Neuronal stem cell (in vitro differentiated cells): ENCODE results near the gene ATP8A1.

ENCODE experiments used
- DNase-seq: peaks from one replicate; pipeline ENCODE4 v3.0.0-alpha.2; 2013; ENCODE audit warnings: low spot score
- H2AFZ ChIP-seq: one replicate; pipeline ENCODE4 v1.6.1; 2013; ENCODE audit warnings: mild to moderate bottlenecking, low read length, inconsistent platforms
- H2AK5ac ChIP-seq: 2 replicates; pipeline ENCODE4 v1.6.1; 2013; ENCODE audit warnings: low read depth, mild to moderate bottlenecking, inconsistent platforms, low read length, moderate library complexity, mixed read lengths
- H2BK120ac ChIP-seq: 2 replicates; pipeline ENCODE4 v1.6.1; 2013; ENCODE audit warnings: low read depth, mild to moderate bottlenecking, inconsistent platforms, low read length, moderate library complexity, mixed read lengths
- H2BK12ac ChIP-seq: one replicate; pipeline ENCODE4 v1.6.1; 2013; ENCODE audit warnings: low read length, inconsistent platforms
- H2BK15ac ChIP-seq: 2 replicates; pipeline ENCODE4 v1.6.1; 2013; ENCODE audit warnings: mild to moderate bottlenecking, low read length, inconsistent platforms, mixed read lengths
- H2BK5ac ChIP-seq: one replicate; pipeline ENCODE4 v1.6.1; 2013; ENCODE audit warnings: inconsistent platforms, mild to moderate bottlenecking, low read length, moderate library complexity
- H3K14ac ChIP-seq: one replicate; pipeline ENCODE4 v1.6.1; 2013; ENCODE audit warnings: low read length, inconsistent platforms
- H3K18ac ChIP-seq: 2 replicates; pipeline ENCODE4 v1.6.1; 2013; ENCODE audit warnings: low read length, inconsistent platforms
- H3K23ac ChIP-seq: 2 replicates; pipeline ENCODE4 v1.6.1; 2013; ENCODE audit warnings: low read depth, mild to moderate bottlenecking, mixed read lengths, low read length, inconsistent platforms; ENCODE audit not compliant: poor library complexity
- H3K27ac ChIP-seq: replicated peaks from 3 replicates; pipeline ENCODE4 v1.5.1; 2013; ENCODE audit warnings: low read length, inconsistent platforms
- H3K27me3 ChIP-seq, 3 experiments: 2 replicates each; pipeline ENCODE4 v1.6.1; 2013; ENCODE audit warnings: low read length in 3 of 3, mild to moderate bottlenecking in 2 of 3, inconsistent platforms in 1 of 3, low read depth in 1 of 3, mixed read lengths in 1 of 3, moderate library complexity in 1 of 3; ENCODE audit not compliant: control insufficient read depth in 3 of 3, insufficient read depth in 3 of 3
- H3K36me3 ChIP-seq, 2 donors: replicated peaks in 1 of 2; 2 replicates each; pipeline ENCODE4 v1.6.1; 2013; ENCODE audit warnings: low read length in 2 of 2; ENCODE audit not compliant: control insufficient read depth in 2 of 2, insufficient read depth in 2 of 2
- H3K4ac ChIP-seq: 2 replicates; pipeline ENCODE4 v1.6.1; 2013; ENCODE audit warnings: inconsistent platforms, mild to moderate bottlenecking, low read length, moderate library complexity
- H3K4me1 ChIP-seq, 2 donors: 1 replicate in 1 of 2; 2 replicates in 1 of 2; pipeline ENCODE4 v1.6.1; 2013; ENCODE audit warnings: low read length in 2 of 2, low read depth in 1 of 2; ENCODE audit not compliant: control insufficient read depth in 2 of 2, insufficient read depth in 1 of 2
- H3K4me2 ChIP-seq: one replicate; pipeline ENCODE4 v1.6.1; 2013; ENCODE audit warnings: mild to moderate bottlenecking, low read length, inconsistent platforms; ENCODE audit not compliant: insufficient read depth, poor library complexity, severe bottlenecking
- H3K4me3 ChIP-seq, 2 donors: 2 replicates each; pipeline ENCODE4 v1.5.1; 2013; ENCODE audit warnings: low read length in 2 of 2, mild to moderate bottlenecking in 2 of 2, inconsistent platforms in 1 of 2, moderate library complexity in 1 of 2
- H3K79me1 ChIP-seq: one replicate; pipeline ENCODE4 v1.6.1; 2013; ENCODE audit warnings: low read depth, mild to moderate bottlenecking, inconsistent platforms, low read length, moderate library complexity
- H3K9ac ChIP-seq: one replicate; pipeline ENCODE4 v1.6.1; 2013; ENCODE audit warnings: mild to moderate bottlenecking, low read depth, low read length, inconsistent platforms; ENCODE audit not compliant: poor library complexity
- H3K9me3 ChIP-seq, 2 donors: replicated peaks in 1 of 2; 2 replicates each; pipeline versions ENCODE3 to v1.6.1; 2013; ENCODE audit warnings: low read length in 2 of 2, mild to moderate bottlenecking in 2 of 2, inconsistent platforms in 1 of 2, low read depth in 1 of 2, mixed read lengths in 1 of 2, moderate library complexity in 1 of 2; ENCODE audit not compliant: control insufficient read depth in 2 of 2, insufficient read depth in 1 of 2
- H4K8ac ChIP-seq: one replicate; pipeline ENCODE4 v1.6.1; 2013; ENCODE audit warnings: low read depth, mild to moderate bottlenecking, inconsistent platforms, low read length, moderate library complexity
- H4K91ac ChIP-seq: one replicate; pipeline ENCODE4 v1.6.1; 2013; ENCODE audit warnings: low read length, low read depth, mild to moderate bottlenecking, inconsistent platforms; ENCODE audit not compliant: poor library complexity
- WGBS, 2 donors: extraction: QIAGEN DNeasy Blood & Tissue Kit; methylation state at CpG; one replicate each; pipeline ENCODE4 v1.1.7; 2013; ENCODE audit warnings: missing lambda C conversion rate in 2 of 2, mixed read lengths in 1 of 2; ENCODE audit not compliant: insufficient read length in 2 of 2, insufficient replicate concordance in 1 of 2; ENCODE audit errors: extremely low coverage in 2 of 2; 5-methylcytosine and 5-hydroxymethylcytosine counted together

The ATP8A1 gene

DNA sequence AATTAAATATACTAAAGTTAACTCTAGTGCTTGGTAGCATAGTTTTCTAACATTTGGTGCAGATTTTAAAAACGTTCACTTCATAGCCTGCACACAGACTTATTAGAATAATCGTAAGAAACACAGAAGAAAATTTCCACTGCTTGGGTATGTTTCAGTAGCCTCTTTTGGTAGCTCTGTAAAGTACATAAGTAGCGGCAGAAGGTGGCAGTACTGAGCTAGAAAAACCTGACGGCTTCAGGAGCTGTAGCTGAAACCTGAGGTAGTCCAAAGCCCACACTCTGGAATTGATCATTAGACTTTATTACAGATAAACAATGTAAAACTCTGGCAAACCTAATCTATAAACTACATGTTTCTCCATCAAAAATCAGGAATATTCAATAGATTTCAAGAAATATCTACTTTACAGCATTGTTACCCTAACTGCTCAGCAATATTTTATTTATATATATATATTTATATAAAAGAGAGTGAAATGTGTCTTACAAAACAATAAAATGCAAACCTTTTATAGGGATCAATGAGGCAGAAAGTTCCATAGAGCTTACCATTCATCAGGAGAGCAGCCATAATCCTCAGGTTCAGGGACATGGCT is 88.2 kb downstream of the ATP8A1 start:
- Histone ChIP-seq H3K79me1 (no peaks in the 10 kb centered on the region), H2BK12ac (no peak overlapping the region), H2AFZ (no peak overlapping the region), H4K91ac (no peak overlapping the region), H3K27ac (no peak overlapping the region), H3K27me3 (no peaks in the 10 kb centered on the region), H3K18ac (no peak overlapping the region), H2AK5ac (no peak overlapping the region), H3K4ac (no peak overlapping the region), H2BK15ac (no peak overlapping the region), H3K4me2 (no peak overlapping the region), H3K9me3 (no peaks in the 10 kb centered on the region), H3K9ac (no peak overlapping the region), H3K4me1 (peaks cover 0 to 5% of the 10 kb centered on the region in 2 donors), H3K4me3 (no peak overlapping the region), H3K36me3 (no peaks in the 10 kb centered on the region), H3K14ac (no peak overlapping the region), H4K8ac (no peak overlapping the region), H3K23ac (no peak overlapping the region), H2BK5ac (no peak overlapping the region), H2BK120ac (no peak overlapping the region)
- WGBS, 2 donors: no CpG with 5 or more reads among the region's 4 CpGs
- peak; percentile 59 for DNase-seq

GRCh38 chr4:42566835-42567234 is 90.1 kb downstream of the ATP8A1 start:
- DNase-seq: no peak
- Histone ChIP-seq H3K36me3 (no peaks in the 10 kb centered on the region), H4K91ac (no peak overlapping the region), H2AK5ac (no peak overlapping the region), H2BK120ac (no peak overlapping the region), H3K79me1 (no peaks in the 10 kb centered on the region), H3K4ac (no peak overlapping the region), H3K23ac (no peak overlapping the region), H4K8ac (no peak overlapping the region), H3K9ac (no peak overlapping the region), H3K4me2 (no peak overlapping the region), H2AFZ (no peak overlapping the region), H3K4me3 (no peak overlapping the region), H2BK15ac (no peak overlapping the region), H3K4me1 (peaks cover 0 to 5% of the 10 kb centered on the region in 2 donors), H2BK12ac (no peak overlapping the region), H3K27ac (no peak overlapping the region), H3K14ac (no peak overlapping the region), H3K9me3 (no peaks in the 10 kb centered on the region), H3K18ac (no peak overlapping the region), H2BK5ac (no peak overlapping the region), H3K27me3 (no peaks in the 10 kb centered on the region)
- no CpG with 5 or more reads among the region's 1 CpG for WGBS, 2 donors

DNA sequence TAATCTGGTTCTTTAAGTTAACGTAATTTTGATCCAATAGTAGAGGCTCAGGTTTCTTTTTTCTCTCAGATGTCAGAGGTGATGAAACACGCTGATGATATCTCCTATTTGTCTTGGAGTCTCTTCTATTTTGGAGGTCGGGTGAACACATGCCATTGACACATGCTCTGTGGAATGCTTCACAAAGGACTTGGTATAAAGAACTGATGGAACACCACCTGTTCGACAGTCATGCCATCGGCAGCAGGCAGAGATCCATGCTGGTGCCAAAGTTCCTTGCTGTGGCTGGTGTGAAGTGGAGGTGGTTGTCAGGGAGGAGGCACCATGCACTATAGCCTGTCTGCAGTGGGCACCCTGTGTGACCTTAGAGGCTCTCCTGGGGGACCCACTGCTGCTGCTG is 94.9 kb downstream of the ATP8A1 start:
- Histone ChIP-seq H2AFZ (no peak overlapping the region), H3K27me3 (no peaks in the 10 kb centered on the region), H3K79me1 (no peaks in the 10 kb centered on the region), H3K18ac (no peak overlapping the region), H4K8ac (no peak overlapping the region), H3K23ac (no peak overlapping the region), H2BK12ac (no peak overlapping the region), H2BK120ac (no peak overlapping the region), H3K4me1 (no peaks in the 10 kb centered on the region), H3K27ac (no peak overlapping the region), H3K4me3 (no peak overlapping the region), H3K4me2 (no peak overlapping the region), H2BK5ac (no peak overlapping the region), H3K9me3 (no peaks in the 10 kb centered on the region), H3K14ac (no peak overlapping the region), H3K36me3 (no peaks in the 10 kb centered on the region), H4K91ac (no peak overlapping the region), H3K4ac (no peak overlapping the region), H3K9ac (no peak overlapping the region), H2BK15ac (no peak overlapping the region), H2AK5ac (no peak overlapping the region)
- WGBS, 2 donors: no CpG with 5 or more reads among the region's 5 CpGs
- no peak for DNase-seq

GRCh38 chr4:42561031-42561430 is 95.9 kb downstream of the ATP8A1 start:
- no peaks in the 10 kb centered on the region for H3K9me3 ChIP-seq

More at GRCh38 chr4:42561031-42561430, 95.9 kb downstream of the ATP8A1 start:
- no peak overlapping the region for H3K4me3 ChIP-seq
- no peak overlapping the region for H2AFZ ChIP-seq
- no peaks in the 10 kb centered on the region for H3K36me3 ChIP-seq
- H3K4me1 ChIP-seq: no peaks in the 10 kb centered on the region
- no peak overlapping the region for H3K14ac ChIP-seq
- H4K91ac ChIP-seq: no peak overlapping the region
- H3K27ac ChIP-seq: no peak overlapping the region
- no CpG with 5 or more reads among the region's 11 CpGs for WGBS, 2 donors
- H2BK120ac ChIP-seq: no peak overlapping the region
- no peak overlapping the region for H2BK12ac ChIP-seq
- H3K4ac ChIP-seq: no peak overlapping the region
- H2BK5ac ChIP-seq: no peak overlapping the region
- no peak overlapping the region for H2AK5ac ChIP-seq
- H3K9ac ChIP-seq: no peak overlapping the region
- H2BK15ac ChIP-seq: no peak overlapping the region
- H3K18ac ChIP-seq: no peak overlapping the region
- H3K4me2 ChIP-seq: no peak overlapping the region
- H3K27me3 ChIP-seq: no peaks in the 10 kb centered on the region
- DNase-seq: no peak
- H4K8ac ChIP-seq: no peak overlapping the region
- no peaks in the 10 kb centered on the region for H3K79me1 ChIP-seq
- no peak overlapping the region for H3K23ac ChIP-seq
